Stimulated activated CD4-positive, alpha-beta T cell treated with anti-CD3 and anti-CD28 coated beads, Interleukin-4, amount 100 ng/mL, for 4 hours (primary cell): ENCODE measurements around the gene MAP3K2.

ENCODE experiments used
- DNase-seq, 2 experiments: peaks; one replicate each; pipeline ENCODE4 v3.0.0-alpha.2; 2020

Gene MAP3K2, protein sequence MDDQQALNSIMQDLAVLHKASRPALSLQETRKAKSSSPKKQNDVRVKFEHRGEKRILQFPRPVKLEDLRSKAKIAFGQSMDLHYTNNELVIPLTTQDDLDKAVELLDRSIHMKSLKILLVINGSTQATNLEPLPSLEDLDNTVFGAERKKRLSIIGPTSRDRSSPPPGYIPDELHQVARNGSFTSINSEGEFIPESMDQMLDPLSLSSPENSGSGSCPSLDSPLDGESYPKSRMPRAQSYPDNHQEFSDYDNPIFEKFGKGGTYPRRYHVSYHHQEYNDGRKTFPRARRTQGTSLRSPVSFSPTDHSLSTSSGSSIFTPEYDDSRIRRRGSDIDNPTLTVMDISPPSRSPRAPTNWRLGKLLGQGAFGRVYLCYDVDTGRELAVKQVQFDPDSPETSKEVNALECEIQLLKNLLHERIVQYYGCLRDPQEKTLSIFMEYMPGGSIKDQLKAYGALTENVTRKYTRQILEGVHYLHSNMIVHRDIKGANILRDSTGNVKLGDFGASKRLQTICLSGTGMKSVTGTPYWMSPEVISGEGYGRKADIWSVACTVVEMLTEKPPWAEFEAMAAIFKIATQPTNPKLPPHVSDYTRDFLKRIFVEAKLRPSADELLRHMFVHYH

DNA sequence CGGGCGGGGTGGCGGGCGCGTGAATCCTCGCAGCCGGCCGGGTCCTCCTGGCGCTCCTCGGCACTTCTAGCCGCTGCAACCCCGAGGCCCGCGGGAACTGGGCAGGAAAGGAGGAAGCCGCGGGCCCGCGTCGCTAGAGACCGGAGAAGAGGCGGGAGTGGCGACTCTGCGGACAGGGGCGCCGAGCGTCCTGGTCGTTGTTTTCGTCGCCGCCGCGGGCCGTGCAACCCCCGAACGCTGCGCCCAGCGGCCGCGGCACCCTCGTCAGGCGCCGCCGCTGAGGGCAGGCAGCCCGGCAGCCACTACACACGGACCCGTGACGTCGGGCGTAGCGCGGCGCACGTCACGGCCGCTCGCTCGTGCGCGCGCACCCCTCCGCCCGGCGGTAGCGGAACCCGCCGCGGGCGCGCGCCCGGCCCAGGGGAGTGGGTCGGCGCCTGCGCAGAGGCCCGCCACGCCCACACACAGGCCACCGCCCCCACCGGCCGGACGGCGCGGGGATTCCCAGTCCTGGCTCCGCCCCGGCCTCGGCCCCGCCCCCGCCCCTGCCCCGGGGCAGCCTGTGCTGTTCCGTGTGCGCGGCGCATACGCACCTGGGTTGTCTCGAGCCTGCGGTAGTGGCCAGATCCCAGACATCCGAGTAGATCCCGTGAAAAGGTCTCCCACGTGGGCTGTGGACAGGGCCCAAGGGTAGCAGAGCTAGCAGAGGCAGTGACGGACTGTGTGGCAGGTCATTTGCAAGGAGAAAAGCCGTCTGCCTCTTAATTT is at the start of gene MAP3K2:
MAP3K2 (minus strand) TSS at position 321 of the 768 bp plus-strand sequence. CDS start 44,846 bp downstream, outside the sequence.
- peak; percentile 93 to 99 for DNase-seq

DNA sequence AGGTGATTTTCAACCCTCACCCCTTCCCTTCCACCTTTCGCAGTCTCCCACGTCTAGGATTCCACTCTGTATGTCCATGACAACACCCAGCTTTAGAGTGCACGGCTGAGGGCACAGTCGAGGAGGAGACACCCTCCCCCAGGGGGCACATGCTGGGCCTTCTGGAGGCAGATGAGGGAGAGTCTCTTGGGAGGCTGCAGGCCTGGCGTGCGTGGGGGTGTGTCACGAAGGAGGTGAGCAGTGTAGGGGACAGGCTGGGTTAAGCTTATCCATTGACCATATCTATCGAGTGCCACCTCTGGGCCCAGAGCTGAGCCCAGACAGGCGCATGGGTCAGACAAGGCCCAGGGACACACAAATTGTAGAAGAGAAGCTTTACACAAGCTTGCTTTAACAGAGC is 49.3 kb upstream of the MAP3K2 start:
- DNase-seq = no peak

DNA sequence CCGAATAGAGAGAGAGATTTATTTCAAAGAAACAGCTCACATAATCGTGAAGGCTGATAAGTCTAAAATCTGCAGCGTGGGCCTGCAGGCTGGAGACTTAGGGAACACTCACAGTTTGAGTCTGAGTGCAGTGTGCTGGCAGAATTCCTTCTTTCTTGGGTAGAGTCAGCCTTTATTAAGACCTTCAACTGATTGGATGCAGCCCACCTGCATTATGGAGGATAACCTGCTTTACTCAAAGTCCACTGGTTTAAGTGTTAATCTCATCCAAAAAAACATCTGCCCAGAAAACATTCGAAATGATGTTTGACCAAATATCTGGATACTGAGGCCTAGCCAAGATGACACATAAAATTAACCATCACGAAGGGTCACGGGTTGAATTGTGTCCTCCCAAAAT is 46.7 kb upstream of the MAP3K2 start:
- no peak for DNase-seq

GRCh38 chr2:127431408-127432023 is 43.7 kb upstream of the MAP3K2 start:
- no peak for DNase-seq

DNA sequence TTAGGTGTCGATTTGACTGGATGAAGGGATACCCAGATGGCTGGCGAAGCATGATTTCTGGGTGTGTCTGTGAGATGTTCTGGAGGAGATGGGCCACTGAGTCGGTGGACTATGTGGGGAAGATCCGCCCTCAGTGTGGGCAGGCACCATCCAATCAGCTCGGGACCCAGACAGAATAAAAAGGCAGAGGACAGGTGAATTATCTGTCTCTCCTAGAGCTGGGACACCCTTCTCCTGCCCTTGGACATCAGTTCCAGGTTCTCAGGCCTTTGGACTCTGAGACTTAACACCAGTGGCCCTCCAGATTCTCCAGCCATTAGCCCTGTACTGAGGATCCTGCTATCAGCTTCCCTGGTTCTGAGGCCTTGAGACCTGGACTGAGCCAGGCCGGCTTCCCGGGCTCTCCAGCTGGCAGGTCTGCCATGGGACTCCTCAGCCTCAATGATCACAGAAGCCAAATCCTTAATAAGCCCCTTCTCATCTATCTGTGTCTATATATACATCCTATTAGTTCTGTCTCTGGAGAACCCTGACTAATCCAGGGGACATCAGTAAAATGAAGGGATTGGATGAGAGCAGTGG is 42.2 kb upstream of the MAP3K2 start:
- DNase-seq = no peak

GRCh38 chr2:127429291-127429690 is 41.5 kb upstream of the MAP3K2 start:
- no peak for DNase-seq

DNA sequence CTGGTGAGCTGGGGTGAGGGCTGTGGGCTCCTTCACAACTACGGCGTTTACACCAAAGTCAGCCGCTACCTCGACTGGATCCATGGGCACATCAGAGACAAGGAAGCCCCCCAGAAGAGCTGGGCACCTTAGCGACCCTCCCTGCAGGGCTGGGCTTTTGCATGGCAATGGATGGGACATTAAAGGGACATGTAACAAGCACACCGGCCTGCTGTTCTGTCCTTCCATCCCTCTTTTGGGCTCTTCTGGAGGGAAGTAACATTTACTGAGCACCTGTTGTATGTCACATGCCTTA is 41.0 kb upstream of the MAP3K2 start:
- no peak for DNase-seq

GRCh38 chr2:127428057-127428814 is 40.5 kb upstream of the MAP3K2 start:
- DNase-seq = no peak

- DNase-seq = no peak
These were observed 39.7 kb upstream of the MAP3K2 start for GRCh38 chr2:127427376-127428056.

DNA sequence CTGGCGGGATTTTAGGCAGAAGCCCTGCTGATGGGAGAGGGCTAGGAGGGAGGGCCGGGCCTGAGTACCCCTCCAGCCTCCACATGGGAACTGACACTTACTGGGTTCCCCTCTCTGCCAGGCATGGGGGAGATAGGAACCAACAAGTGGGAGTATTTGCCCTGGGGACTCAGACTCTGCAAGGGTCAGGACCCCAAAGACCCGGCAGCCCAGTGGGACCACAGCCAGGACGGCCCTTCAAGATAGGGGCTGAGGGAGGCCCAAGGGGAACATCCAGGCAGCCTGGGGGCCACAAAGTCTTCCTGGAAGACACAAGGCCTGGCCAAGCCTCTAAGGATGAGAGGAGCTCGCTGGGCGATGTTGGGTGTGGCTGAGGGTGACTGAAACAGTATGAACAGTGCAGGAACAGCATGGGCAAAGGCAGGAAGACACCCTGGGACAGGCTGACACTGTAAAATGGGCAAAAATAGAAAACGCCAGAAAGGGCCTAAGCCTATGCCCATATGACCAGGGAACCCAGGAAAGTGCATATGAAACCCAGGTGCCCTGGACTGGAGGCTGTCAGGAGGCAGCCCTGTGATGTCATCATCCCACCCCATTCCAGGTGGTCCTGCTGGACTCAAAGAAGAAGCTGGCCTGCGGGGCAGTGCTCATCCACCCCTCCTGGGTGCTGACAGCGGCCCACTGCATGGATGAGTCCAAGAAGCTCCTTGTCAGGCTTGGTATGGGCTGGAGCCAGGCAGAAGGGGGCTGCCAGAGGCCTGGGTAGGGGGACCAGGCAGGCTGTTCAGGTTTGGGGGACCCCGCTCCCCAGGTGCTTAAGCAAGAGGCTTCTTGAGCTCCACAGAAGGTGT is 39.0 kb upstream of the MAP3K2 start:
- no peak for DNase-seq

DNA sequence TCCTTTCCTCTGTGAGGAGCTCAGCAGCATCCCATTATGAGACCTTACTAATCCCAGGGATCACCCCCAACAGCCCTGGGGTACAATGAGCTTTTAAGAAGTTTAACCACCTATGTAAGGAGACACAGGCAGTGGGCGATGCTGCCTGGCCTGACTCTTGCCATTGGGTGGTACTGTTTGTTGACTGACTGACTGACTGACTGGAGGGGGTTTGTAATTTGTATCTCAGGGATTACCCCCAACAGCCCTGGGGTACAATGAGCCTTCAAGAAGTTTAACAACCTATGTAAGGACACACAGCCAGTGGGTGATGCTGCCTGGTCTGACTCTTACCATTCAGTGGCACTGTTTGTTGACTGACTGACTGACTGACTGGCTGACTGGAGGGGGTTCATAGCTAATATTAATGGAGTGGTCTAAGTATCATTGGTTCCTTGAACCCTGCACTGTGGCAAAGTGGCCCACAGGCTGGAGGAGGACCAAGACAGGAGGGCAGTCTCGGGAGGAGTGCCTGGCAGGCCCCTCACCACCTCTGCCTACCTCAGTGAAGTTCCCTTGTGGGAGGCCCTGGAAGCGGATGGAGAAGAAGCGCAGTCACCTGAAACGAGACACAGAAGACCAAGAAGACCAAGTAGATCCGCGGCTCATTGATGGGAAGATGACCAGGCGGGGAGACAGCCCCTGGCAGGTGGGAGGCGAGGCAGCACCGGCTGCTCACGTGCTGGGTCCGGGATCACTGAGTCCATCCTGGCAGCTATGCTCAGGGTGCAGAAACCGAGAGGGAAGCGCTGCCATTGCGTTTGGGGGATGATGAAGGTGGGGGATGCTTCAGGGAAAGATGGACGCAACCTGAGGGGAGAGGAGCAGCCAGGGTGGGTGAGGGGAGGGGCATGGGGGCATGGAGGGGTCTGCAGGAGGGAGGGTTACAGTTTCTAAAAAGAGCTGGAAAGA is 38.0 kb upstream of the MAP3K2 start:
- no peak for DNase-seq

DNA sequence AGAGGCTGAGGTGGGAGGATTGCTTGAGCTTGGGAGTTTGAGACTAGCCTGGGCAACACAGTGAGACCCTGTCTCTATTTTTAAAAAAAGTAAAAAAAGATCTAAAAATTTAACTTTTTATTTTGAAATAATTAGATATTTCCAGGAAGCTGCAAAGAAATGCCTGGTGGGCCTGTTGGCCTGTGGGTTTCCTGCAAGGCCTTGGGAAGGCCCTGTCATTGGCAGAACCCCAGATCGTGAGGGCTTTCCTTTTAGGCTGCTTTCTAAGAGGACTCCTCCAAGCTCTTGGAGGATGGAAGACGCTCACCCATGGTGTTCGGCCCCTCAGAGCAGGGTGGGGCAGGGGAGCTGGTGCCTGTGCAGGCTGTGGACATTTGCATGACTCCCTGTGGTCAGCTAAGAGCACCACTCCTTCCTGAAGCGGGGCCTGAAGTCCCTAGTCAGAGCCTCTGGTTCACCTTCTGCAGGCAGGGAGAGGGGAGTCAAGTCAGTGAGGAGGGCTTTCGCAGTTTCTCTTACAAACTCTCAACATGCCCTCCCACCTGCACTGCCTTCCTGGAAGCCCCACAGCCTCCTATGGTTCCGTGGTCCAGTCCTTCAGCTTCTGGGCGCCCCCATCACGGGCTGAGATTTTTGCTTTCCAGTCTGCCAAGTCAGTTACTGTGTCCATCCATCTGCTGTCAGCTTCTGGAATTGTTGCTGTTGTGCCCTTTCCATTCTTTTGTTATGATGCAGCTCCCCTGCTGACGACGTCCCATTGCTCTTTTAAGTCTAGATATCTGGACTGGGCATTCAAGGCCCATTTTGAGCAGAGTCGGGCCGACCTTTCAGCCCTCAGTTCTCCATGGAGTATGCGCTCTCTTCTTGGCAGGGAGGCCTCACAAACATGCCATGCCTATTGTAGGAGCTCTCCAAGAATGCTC is 37.1 kb upstream of the MAP3K2 start:
- DNase-seq = no peak

DNA sequence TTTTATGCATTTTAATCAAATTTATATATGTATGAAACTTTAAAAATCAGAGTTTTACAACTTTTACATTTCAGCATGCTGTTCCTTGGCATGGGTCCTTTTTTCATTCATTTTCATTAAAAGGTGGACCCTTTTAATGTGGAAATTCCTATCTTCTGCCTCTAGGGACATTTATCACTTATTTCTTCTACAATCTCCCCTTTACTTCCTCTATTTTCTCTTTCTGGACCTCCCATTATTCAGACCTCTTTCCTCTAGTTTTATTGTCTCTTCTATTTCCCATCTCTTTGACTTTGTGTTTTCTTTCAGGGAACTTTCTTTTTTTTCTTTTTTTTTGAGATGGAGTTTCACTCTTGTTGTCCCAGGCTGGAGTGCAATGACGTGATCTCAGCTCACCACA is 36.1 kb upstream of the MAP3K2 start:
- DNase-seq = no peak

DNA sequence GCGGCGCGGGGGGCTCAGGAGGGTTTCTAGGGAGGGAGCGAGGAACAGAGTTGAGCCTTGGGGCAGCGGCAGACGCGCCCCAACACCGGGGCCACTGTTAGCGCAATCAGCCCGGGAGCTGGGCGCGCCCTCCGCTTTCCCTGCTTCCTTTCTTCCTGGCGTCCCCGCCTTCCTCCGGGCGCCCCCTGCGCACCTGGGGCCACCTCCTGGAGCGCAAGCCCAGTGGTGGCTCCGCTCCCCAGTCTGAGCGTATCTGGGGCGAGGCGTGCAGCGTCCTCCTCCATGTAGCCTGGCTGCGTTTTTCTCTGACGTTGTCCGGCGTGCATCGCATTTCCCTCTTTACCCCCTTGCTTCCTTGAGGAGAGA is 35.7 kb upstream of the MAP3K2 start:
- DNase-seq = no peak

GRCh38 chr2:127422559-127423477 is 35.0 kb upstream of the MAP3K2 start:
- DNase-seq = no peak

GRCh38 chr2:127421871-127422558 is 34.2 kb upstream of the MAP3K2 start:
- no peak for DNase-seq
